GM19193 (cell line): ENCODE data around the gene FKBP6.

Experiments
- POLR2A ChIP-seq: IDR thresholded peaks from 4 replicates; pipeline ENCODE4 v1.6.1; 2011; ENCODE audit not compliant: insufficient read depth, insufficient read length; ENCODE audit errors: extremely low read depth

The FKBP6 gene

GRCh38 chr7:73340514-73340913 lies 12.6 kb downstream of the FKBP6 start:
- no peak for TF ChIP-seq POLR2A

GRCh38 chr7:73341877-73342276 lies 13.9 kb downstream of the FKBP6 start:
- no peak for TF ChIP-seq POLR2A

- no peak for TF ChIP-seq POLR2A
Measured at GRCh38 chr7:73342645-73343044, 14.7 kb downstream of the FKBP6 start.

GRCh38 chr7:73343671-73344380 lies 15.9 kb downstream of the FKBP6 start:
- TF ChIP-seq POLR2A = no peak

GRCh38 chr7:73345538-73345937 lies 17.6 kb downstream of the FKBP6 start:
- no peak for TF ChIP-seq POLR2A

GRCh38 chr7:73345951-73346350 lies 18.0 kb downstream of the FKBP6 start:
- no peak for TF ChIP-seq POLR2A

GRCh38 chr7:73349763-73350162 lies 21.8 kb downstream of the FKBP6 start:
- TF ChIP-seq POLR2A = no peak

GRCh38 chr7:73350306-73351068 lies 22.5 kb downstream of the FKBP6 start:
- TF ChIP-seq POLR2A = no peak

GRCh38 chr7:73351447-73352167 lies 23.6 kb downstream of the FKBP6 start:
- no peak for TF ChIP-seq POLR2A

- no peak for TF ChIP-seq POLR2A
Measured at GRCh38 chr7:73352784-73353183, 24.8 kb downstream of the FKBP6 start.

GRCh38 chr7:73353243-73353642 lies 25.3 kb downstream of the FKBP6 start:
- TF ChIP-seq POLR2A = no peak

GRCh38 chr7:73354196-73354595 lies 26.2 kb downstream of the FKBP6 start:
- no peak for TF ChIP-seq POLR2A

GRCh38 chr7:73354821-73355220 lies 26.9 kb downstream of the FKBP6 start:
- no peak for TF ChIP-seq POLR2A

GRCh38 chr7:73356159-73356558 lies 28.2 kb downstream of the FKBP6 start:
- no peak for TF ChIP-seq POLR2A

GRCh38 chr7:73358590-73359275 lies 30.8 kb downstream of the FKBP6 start:
- TF ChIP-seq POLR2A = no peak
